HG03460 (cell line): ENCODE measurements around the gene SLC6A3.

Source experiments
- ATAC-seq: cut with Tn5 transposase; IDR thresholded peaks from one replicate; pipeline ENCODE4 v1.9.1; 2021; ENCODE audit not compliant: unreplicated experiment

The SLC6A3 gene

DNA sequence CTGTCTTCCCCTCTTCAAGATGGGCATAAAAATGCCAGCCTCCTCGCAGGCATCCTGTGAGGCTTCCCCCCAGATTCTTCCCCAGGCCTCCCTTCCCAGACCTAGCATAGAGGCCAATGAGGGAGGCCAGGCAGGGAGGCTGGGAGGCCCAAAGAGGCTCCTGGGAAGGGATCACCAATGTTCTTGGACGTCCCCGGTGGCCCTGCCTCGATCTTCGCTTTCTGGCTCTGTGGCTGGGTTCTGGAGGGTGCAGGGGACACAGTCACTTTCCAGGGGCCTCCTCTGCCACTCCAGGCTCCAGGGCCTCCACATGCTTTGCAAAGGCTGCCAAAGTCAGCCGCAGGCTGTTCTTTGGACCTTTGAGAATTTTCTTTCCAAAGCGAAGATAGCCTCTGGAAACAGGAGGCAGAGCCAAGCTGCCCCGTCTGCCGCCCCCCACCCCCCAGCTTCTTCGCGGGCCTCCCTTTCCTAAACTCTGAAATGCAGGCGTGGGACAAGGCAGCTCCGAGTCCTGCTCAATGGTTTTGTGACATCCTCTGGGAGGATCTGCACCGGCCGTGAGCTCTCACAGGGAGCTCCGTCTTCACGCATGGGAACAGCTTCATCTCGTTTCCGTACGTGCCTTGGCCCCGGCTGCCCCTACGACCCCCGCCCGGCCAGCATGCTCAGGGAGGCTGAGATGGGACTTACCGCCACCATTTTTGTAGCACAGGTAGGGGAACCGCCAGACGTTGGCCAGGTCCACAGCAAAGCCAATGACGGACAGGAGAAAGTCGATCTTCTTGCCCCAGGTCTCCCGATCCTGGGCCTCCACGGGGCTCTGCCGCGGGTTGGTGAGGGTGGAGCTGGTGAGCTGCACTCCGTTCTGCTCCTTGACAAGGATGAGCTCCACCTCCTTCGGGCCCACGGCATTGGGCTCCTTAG lies 2.8 kb downstream of the SLC6A3 start:
- ATAC-seq, result no peak

DNA sequence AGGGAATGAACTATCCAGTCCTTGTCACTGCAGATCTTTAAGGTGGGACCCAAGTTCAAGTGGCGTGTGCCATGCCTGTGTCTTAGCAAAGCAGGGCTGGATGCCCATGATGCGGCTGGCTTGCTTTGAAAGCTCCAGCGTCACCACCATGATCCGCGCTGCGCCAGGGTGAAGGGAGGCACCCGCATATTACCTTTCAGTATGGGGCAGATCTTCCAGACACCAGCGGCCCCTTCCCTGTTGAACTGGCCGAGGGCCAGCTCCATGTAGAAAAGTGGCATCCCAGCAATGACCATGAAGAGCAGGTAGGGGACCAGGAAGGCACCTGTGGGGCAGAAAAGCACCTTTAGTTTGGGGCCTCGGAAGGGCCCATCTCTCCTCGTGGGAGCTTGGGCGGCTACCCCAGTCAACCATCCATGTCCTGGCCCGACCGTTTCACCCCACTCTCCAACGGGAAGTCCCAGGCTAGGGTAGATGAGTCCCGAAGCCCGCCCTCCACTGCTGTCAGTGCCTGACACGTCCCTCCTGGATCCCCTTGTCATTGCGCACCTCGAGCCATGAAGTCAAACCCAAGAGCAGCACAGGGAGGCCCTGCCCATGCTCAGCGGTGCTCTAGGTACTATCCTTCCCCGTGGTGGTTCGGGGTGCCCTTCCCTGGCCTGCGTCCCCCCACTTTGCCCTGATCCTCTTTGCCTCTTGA lies 3.9 kb downstream of the SLC6A3 start:
- no peak for ATAC-seq

DNA sequence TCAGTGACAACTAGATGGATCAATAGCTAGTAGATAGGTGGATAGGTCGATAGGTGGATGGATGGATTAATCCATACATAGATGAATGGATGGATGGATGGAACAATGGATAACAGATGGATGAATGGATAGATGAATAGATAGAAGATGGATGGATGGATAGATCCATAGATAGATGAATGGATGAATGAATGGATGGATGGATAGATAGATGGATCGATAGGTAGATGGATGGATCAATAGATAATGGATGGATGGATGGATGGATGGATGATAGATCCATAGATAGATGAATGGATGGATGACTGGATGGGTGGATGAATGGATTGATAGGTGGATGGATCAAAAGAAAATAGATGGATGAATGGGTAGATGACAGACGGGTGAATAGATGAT lies 5.1 kb downstream of the SLC6A3 start:
- ATAC-seq, result no peak

DNA sequence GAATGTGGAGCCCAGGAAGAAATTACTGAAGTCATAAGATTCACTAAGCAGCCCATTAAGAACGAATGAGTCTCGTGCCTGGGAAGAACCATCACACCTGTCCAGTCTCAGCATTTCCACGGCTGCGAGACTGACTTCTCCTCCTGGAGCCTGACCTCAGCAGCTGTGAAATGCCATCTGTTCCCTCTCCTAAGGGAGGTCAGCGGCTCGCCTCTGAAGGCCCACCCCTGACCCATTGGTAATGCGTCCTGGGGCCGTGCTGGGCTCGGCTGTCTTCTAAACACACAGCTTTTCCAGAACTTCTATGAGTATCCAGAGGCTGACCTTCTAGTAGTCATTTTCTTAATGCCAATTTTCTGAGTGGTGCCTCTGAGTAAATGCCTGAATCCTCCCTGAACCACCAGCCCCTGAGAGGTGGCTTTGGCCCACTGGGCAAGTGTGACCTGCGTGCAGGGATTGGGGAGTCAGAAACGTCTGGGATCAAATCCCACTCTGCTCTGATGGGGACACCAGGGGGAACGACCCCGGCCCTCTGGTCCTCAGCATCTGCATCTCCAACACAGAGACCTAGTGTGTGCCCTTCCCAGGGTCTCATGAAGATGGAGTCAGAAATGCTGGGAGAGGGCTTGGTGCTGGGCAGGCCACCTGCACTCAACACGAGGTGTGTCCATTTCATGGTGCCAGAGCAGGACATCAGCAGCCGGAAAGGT lies 5.7 kb downstream of the SLC6A3 start:
- ATAC-seq, result no peak

DNA sequence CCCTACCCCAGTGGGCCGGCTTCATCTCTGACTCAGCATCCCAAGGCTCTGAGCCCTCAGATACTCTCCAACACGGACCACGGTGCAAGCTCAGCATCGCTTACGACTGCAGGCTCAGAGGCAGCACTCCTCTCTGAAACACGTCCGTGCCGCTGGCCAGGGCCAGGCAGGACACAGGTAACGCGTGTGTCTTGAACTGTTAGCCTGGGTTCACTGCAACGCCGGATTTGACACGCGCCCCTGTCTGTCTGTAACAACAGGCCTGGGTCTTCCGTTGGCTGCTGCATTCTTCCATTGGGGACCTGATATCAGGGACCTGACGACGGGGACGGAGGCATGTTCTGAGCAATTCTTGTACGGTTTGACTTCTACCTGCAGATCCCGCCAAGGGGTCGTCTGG lies 6.4 kb downstream of the SLC6A3 start:
- no peak for ATAC-seq

DNA sequence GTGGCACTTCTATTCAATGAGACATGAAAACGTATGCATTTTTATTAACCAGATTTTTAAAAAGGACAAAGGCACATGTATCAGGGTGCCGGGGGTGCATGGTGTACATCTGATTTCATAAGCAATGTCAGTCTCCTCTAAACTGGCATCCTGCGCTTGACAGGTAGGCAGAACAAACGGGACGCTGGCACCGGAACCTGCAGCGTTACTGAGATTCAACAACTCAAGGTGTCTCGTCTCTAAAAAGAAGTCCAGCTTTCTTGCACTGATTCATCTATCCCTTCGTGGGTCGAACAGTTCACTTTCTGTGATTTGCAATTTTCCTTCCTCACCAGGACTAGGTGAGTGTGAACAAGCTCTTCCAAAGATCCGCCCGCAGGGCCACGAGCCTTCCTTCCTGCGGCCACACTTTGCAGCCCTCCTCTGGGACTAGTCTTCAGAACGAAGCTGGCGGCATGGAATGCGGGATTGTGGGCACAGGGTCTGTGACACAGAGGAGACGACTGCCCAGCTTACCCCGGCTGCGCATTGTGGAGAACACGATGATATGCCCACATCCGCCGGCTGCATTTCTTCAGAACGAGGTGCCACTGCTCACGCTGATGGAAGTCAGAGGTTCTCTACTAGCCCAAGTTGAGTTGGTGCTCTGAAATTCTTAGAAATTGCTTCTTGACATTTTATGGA lies 7.2 kb downstream of the SLC6A3 start:
- ATAC-seq, result no peak

DNA sequence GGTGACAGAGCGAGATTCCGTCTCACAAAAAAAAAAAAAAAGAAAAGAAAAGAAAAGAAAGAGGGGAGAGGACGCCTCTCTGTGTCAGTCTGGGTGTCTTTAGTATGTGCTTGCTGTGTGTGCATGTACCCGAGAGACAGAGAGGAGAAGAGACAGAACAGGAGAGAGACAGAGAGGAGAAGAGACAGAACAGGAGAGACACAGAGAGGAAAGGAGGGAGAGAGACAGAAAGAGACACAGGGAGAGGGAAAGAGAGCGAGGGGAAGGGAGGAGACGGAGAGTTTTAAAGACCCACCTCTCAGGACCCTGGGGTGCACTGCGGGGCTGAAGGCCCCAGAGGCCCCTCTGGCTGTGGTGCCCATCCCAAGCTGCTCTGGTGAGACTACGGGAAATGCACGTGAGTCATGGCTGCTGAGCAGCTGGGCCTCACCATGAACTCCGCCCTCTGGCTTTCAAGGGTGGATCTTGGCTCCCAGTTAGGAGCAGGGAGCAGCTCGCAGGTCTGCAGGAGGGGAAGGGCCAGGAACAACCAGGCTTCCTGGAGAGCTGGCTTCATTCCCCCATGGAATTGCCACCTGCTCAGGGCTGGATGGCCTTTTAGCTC lies 7.9 kb downstream of the SLC6A3 start:
- no peak for ATAC-seq

DNA sequence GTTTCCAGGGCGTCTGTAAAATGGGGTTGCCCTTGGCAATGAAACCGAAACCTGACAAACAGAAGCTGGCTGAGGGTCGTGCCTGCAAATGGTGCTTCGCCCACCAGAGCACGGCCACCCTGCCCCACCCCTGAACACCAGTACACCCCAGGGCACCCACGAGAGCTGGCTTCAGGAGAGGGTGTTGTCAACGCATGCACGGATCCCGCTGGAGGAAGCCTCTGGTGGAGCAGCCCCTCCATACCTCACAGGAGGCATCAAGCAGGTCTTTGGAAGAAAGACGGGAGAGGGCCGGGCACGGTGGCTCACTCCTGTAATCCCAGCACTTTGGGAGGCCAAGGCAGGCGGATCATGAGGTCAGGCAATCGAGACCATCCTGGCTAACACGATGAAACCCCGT lies 8.6 kb downstream of the SLC6A3 start:
- no peak for ATAC-seq

DNA sequence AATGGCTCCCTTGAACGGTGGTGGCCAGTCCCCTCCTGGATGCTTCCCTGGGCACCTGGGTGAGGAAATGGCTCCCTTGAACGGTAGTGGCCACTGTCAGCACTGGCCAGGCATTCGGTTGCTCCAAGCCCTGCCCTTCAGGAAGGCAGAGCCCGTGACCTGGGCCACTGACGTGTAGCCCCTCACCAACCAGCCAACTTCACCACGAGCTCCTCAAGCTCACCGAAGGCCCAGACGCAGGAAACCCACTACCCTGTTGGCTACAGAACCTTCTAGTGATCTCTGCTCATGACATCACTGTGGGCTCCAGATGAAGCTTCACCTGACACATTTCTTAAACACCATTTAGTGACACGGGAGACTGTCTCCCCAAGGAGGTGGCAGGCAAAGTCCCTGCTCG lies 9.2 kb downstream of the SLC6A3 start:
- ATAC-seq, result no peak

DNA sequence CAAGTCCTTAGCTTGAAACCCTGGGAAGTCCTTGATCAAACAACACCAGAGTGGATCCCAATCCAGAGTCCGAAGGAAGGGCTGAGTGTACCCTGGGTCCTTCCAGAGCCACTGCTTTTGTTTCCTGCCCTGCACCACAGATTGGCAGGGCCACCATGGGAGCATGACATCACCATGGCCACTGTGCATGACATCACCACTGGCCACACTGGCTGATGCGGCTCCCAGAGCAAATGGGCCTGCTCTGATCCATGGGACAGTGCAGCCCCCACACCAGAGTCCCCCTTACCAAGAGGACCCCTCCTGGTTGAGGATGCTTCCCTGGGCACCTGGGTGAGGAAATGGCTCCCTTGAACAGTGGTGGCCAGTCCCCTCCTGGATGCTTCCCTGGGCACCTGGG lies 9.9 kb downstream of the SLC6A3 start:
- no peak for ATAC-seq

DNA sequence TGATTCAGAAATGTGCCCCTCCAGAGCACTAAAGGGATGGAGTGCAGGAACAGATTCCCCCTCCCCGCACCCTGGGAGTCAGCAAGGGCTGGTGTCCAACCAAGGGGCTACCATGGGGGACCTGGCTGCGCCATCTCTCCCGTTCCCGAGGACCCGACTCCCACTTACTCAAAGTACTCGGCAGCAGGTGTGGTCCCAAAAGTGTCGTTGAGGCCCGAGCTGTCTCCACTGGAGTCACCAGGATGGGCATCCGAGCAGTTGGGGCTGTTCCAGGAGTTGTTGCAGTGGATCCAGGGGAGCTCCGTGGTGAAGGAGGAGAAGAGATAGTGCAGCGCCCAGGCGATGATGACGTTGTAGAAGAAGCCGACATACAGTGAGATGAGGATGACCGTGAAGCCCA lies 12.9 kb downstream of the SLC6A3 start:
- no peak for ATAC-seq

DNA sequence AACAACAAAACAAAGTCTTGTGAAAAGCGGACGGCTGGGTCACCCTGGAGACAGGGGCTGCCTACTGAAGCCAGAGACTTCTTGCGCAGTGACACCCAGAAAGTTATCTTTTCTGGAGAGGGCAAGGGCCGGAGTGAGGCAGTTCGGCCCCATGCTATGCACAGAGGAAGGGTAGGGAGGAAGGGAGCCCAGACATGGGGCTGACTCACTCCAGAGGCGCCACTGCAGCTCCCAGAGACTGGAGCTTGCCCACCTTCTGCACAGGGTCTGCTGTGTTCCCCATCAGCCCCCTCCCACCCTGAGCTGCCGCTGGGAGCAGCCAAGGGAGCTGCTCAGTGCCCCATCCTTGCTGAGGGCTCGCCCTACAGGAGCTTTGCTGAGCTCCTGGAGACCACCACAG lies 13.3 kb downstream of the SLC6A3 start:
- no peak for ATAC-seq

DNA sequence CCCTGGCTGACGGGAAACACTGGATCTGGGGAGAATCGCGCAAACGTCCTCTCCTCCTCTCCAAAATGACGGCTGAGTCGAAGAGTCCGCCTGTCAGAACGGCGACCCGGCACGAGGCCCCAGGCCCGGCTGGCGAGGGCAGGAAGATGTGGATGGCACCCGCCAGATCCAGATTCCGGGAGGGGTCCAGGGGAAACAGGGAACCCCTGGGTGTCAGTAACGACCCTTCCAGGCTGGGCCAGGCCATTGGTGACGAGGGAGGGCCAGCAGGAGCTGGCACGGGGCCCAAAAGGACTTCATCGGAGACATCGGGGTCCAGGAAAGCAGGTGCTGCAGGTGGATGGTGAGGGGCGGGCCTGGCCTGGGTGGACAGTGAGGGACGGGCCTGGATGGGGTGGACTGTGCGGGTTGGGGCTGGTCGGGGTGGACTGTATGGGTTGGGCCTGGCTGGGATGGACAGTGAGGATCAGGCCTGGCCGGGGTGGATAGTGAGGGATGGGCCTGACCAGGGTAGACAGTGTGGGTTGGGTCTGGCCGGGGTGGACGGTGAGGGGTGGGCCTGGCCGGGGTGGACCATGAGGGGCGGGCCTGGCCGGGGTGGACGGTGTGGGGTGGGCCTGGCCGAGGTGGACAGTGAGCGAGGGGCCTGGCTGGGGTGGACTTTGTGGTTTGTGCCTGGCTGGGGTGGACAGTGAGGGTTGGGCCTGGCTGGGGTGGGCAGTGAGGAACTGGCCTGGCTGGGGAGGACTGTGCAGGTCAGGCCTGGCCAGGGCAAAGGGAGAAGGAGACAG lies 14.0 kb downstream of the SLC6A3 start:
- no peak for ATAC-seq

DNA sequence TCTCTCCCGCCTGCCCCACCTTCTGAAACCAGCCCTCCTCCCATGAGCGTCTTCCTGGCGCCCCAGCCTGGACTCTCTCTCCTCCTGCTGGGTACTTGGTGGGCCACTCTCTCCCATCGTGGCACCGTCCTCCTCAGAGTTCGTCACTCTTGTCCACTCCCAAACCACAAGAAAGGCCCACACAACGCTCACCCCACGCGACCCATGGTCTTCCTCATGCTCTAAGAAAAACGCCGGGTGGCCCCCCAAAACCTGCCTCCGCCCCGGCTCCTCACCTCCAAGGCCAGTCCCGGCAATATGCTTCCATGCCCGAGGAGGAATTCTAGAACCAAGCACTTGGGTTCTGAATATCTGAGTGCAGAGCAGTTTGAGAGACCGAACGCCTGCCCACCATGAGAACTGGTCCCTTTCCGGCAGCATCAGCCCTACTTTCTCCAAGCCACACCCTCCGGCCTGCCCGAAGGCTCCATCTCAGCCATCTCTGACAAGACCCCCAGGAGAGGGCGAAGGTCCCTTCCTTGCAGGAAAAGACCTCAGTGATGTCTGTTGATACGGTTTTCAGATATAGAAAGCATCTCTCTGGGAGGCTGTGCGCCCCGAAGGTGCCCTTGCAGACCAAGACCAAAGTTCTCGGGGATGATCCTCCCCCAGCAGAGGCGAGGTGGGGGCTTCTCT lies 15.0 kb downstream of the SLC6A3 start:
- no peak for ATAC-seq

DNA sequence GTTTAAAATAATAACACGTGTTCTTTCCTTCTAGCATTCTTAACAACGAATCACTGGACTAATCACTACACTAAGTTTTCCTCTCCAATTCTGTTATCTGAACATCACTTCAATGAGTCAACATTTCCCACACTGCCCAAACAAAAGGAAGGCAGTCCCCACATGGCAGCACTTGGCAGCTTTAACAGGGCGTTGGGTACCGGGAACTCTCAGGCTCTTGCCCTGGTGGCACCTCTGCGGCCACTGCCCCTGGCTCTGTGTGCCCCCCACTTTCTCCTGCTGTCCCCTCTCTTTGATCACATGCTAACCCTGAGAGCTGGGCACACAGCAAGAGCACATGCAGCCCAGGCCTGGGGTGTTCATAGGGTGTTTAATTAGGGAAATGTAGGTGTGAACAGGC lies 15.7 kb downstream of the SLC6A3 start:
- ATAC-seq, result no peak

DNA sequence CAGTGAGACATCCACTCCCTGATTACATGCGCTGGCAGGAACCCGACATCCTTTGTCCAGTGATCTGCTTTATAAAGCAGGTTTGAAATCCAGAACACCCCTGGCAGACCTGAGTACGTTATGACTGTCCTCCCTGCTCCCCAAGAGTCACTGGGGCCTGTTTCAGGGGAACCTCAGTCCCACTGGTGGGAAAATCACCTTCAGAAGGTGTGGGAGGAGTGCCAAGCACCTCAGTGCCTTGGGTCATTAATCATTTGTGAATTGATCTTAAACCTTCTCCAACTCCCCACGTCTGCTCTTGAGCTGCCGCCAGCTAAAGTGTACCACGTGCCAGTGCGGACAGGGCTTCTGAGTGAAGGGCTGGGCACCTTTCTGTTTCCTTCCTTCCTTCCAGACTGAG lies 16.2 kb downstream of the SLC6A3 start:
- ATAC-seq, result no peak

DNA sequence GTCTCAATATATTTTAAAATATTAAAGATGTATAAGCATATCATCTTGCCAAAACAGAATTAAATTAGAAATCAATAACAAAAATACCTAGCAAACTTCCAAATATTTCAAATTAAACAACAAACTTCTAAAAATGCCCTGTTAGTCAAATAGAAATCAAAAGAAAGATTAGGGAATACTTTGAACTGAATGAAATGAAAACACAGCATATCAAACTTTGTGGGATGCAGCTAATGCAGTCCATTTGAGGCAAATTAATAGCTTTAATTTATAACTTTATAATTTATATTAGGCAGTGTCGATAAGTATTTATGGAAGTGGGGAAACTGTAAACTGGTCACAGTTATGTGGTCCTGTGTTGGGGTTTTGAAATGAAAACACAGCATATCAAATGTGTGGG lies 17.1 kb downstream of the SLC6A3 start:
- no peak for ATAC-seq

DNA sequence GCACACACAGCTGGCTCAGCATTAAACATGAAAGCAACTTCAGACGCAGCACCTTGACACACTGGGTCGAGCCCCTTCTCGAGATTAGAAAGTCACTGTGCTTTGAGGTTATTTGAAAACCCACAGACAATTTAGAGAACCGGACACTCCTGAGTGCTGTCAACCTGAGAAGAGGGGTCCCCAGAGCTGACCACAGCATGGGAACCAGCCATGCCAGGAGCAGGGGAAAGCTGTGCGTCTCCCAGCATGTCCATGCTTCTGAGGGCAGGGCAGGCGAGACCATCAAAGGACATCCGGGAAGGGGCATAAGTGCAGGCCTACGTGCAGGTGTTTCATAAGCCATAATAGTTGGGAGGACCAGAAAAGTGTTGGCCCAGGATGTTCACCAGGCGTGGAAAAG lies 20.5 kb downstream of the SLC6A3 start:
- ATAC-seq, result no peak

DNA sequence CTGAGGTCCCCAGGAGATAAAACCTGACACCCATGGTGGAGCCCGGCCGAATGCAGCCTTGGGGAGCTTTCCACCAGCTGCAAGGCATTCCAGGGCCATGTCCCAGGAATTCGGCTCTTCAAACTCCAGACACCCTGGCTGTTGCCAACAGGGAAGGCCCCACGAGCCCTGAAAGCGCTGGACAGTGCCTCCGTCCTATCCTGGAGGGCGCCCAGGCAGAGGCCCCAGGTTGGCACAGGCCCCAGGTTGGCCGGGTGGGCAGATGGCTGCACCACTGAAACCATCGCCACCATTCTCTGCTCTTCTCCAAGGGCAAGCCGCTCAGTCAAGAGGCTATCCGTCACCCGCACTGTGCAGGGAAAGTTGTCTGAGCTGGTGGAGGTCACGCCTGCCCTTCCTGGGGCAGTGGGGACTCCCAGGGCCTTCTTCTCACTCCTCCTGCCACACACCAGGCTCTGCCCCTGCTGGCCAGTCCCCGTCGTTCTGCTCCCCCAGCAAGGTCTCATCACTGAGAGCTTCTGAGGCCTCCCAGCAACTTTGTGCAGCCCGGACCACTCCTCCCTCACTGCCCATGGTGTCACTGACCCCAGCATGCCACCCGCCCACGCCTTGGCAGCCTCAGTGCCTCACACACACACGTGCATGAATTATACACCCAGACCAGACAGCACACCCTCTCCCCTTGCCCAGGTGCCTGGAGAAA lies 21.2 kb downstream of the SLC6A3 start:
- ATAC-seq, result no peak
